Measurements from ENCODE around the gene HDAC7. TPM values are rescaled to one million over a fixed set of nuclear protein-coding genes. Genes with fewer than 3 reads are reported as not detected.

Gene HDAC7
- total and polyA plus RNA-seq, 2 of the 13 experiments (the other 11 are each of a cell fraction or from before 2014, with no cell fraction given), result 4.6 to 10.8 TPM

DNA sequence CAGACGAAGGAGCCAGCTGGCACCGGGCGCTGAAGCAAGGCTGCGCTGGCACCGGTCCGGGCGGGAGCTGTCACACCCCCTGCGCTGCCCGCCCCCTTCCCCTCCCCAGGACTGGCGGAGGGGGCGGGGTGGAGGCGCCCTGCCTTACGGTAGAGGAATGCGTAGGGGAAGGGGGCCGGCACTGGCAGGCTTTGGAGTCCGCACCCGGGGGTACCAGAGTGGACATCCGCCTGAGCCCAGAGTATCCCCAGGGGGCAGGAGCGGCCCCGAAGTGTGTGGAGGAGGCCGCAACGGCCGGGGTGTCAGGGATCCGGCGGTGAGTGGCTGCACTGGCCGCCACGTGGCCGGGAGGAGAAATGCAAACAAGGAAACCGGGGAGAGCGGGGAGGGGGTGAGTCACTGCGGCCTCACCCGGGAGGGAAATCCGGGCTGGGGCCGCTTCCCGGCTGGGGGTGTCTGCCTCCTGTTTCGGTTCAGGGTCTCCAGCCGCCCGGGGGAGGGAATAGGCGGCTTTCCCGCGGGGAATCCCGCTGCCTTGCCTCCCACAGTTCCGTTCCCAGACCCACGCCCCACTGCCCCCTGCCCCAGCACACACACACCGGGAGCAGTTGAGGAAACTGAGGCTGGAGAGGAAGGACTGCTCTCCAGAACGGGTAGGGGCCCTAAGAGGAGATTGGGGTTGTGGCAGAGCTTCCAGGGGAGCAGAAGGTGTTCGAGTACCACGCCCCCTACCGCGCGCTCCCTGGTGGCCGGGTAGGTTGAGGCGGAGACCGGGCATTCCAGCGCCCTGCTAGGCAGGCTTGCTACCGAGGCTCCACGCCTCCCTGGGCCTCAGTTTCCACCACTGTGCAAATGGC is 60.6 kb downstream of the HDAC7 start, which contains the start of gene RAPGEF3 (continued):
- TF ChIP-seq, protein P1, sequence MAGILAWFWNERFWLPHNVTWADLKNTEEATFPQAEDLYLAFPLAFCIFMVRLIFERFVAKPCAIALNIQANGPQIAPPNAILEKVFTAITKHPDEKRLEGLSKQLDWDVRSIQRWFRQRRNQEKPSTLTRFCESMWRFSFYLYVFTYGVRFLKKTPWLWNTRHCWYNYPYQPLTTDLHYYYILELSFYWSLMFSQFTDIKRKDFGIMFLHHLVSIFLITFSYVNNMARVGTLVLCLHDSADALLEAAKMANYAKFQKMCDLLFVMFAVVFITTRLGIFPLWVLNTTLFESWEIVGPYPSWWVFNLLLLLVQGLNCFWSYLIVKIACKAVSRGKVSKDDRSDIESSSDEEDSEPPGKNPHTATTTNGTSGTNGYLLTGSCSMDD (CRISPR knock-in tag; IDR thresholded peaks at IDR 0.05), result no peak
- TF ChIP-seq PAF1 (CRISPR knock-in tag; IDR thresholded peaks at IDR 0.05) (no peak), ARNT2 (CRISPR knock-in tag; IDR thresholded peaks at IDR 0.05; ENCODE audit: low read depth) (no peak), NFE2 (CRISPR knock-in tag; IDR thresholded peaks at IDR 0.05) (no peak), ZNF343 (CRISPR knock-in tag; IDR thresholded peaks at IDR 0.05) (no peak), TSC22D2 (CRISPR knock-in tag; IDR thresholded peaks at IDR 0.05; ENCODE audit: borderline replicate concordance) (no peak), ARNTL (CRISPR knock-in tag; IDR thresholded peaks at IDR 0.05) (no peak), YY1 (IDR thresholded peaks at IDR 0.05; ENCODE audit: insufficient read depth, insufficient replicate concordance, low read depth, low read length) (no peak), HMG20B (CRISPR knock-in tag; conservative IDR thresholded peaks at IDR 0.05) (no peak), ZNF225 (CRISPR knock-in tag; IDR thresholded peaks at IDR 0.05) (no peak), IRX3 (CRISPR knock-in tag; IDR thresholded peaks at IDR 0.05; ENCODE audit: borderline replicate concordance, low read depth) (no peak), DMAP1 (CRISPR knock-in tag; IDR thresholded peaks at IDR 0.05) (0 out of 2 replicates have a peak, but pooled peaks have one; percentile 42), SNAI1 (CRISPR knock-in tag; IDR thresholded peaks at IDR 0.05; ENCODE audit: borderline replicate concordance) (no peak), TOPORS (CRISPR knock-in tag; IDR thresholded peaks at IDR 0.05) (no peak)
- TF ChIP-seq, protein P2, sequence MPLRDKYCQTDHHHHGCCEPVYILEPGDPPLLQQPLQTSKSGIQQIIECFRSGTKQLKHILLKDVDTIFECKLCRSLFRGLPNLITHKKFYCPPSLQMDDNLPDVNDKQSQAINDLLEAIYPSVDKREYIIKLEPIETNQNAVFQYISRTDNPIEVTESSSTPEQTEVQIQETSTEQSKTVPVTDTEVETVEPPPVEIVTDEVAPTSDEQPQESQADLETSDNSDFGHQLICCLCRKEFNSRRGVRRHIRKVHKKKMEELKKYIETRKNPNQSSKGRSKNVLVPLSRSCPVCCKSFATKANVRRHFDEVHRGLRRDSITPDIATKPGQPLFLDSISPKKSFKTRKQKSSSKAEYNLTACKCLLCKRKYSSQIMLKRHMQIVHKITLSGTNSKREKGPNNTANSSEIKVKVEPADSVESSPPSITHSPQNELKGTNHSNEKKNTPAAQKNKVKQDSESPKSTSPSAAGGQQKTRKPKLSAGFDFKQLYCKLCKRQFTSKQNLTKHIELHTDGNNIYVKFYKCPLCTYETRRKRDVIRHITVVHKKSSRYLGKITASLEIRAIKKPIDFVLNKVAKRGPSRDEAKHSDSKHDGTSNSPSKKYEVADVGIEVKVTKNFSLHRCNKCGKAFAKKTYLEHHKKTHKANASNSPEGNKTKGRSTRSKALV (CRISPR knock-in tag; IDR thresholded peaks at IDR 0.05), result peak; percentile 45; the same call in 1 of the 2 replicates
- TF ChIP-seq, protein P3, sequence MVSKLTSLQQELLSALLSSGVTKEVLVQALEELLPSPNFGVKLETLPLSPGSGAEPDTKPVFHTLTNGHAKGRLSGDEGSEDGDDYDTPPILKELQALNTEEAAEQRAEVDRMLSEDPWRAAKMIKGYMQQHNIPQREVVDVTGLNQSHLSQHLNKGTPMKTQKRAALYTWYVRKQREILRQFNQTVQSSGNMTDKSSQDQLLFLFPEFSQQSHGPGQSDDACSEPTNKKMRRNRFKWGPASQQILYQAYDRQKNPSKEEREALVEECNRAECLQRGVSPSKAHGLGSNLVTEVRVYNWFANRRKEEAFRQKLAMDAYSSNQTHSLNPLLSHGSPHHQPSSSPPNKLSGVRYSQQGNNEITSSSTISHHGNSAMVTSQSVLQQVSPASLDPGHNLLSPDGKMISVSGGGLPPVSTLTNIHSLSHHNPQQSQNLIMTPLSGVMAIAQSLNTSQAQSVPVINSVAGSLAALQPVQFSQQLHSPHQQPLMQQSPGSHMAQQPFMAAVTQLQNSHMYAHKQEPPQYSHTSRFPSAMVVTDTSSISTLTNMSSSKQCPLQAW (CRISPR knock-in tag; IDR thresholded peaks at IDR 0.05), result 0 out of 2 replicates have a peak, but pooled peaks have one; percentile 8
- TF ChIP-seq, protein P4, sequence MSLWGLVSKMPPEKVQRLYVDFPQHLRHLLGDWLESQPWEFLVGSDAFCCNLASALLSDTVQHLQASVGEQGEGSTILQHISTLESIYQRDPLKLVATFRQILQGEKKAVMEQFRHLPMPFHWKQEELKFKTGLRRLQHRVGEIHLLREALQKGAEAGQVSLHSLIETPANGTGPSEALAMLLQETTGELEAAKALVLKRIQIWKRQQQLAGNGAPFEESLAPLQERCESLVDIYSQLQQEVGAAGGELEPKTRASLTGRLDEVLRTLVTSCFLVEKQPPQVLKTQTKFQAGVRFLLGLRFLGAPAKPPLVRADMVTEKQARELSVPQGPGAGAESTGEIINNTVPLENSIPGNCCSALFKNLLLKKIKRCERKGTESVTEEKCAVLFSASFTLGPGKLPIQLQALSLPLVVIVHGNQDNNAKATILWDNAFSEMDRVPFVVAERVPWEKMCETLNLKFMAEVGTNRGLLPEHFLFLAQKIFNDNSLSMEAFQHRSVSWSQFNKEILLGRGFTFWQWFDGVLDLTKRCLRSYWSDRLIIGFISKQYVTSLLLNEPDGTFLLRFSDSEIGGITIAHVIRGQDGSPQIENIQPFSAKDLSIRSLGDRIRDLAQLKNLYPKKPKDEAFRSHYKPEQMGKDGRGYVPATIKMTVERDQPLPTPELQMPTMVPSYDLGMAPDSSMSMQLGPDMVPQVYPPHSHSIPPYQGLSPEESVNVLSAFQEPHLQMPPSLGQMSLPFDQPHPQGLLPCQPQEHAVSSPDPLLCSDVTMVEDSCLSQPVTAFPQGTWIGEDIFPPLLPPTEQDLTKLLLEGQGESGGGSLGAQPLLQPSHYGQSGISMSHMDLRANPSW (CRISPR knock-in tag; IDR thresholded peaks at IDR 0.05; ENCODE audit: borderline replicate concordance), result no peak
- TF ChIP-seq, protein P5, sequence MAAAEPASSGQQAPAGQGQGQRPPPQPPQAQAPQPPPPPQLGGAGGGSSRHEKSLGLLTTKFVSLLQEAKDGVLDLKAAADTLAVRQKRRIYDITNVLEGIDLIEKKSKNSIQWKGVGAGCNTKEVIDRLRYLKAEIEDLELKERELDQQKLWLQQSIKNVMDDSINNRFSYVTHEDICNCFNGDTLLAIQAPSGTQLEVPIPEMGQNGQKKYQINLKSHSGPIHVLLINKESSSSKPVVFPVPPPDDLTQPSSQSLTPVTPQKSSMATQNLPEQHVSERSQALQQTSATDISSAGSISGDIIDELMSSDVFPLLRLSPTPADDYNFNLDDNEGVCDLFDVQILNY (CRISPR knock-in tag; conservative IDR thresholded peaks at IDR 0.05), result no peak
- TF ChIP-seq, protein P6, sequence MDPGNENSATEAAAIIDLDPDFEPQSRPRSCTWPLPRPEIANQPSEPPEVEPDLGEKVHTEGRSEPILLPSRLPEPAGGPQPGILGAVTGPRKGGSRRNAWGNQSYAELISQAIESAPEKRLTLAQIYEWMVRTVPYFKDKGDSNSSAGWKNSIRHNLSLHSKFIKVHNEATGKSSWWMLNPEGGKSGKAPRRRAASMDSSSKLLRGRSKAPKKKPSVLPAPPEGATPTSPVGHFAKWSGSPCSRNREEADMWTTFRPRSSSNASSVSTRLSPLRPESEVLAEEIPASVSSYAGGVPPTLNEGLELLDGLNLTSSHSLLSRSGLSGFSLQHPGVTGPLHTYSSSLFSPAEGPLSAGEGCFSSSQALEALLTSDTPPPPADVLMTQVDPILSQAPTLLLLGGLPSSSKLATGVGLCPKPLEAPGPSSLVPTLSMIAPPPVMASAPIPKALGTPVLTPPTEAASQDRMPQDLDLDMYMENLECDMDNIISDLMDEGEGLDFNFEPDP (CRISPR knock-in tag; conservative IDR thresholded peaks at IDR 0.05), result no peak

All from HepG2 (cell line).